A673 (cell line): ENCODE measurements around the gene ZNRD2. TPM values are rescaled to one million over a fixed set of nuclear protein-coding genes. Genes with fewer than 3 reads are reported as not detected.

ENCODE experiments used
- BruUV-seq: library from RNA; stranded (reverse); fragments of 400-500 nt; replicated peaks from 2 replicates; lab custom pipeline; 2021; lab: Mats Ljungman, UMichigan
- CTCF ChIA-PET: fragments of 300-600 bp; sonication (Branson Sonifier 250); formaldehyde crosslinking; loops from one replicate; lab custom pipeline; 2022; ENCODE audit warnings: antibody characterized with exemption; lab: Charles Lee
- POLR2A ChIA-PET: fragments of 300-600 bp; sonication (Branson Sonifier 250); formaldehyde crosslinking; loops from one replicate; lab custom pipeline; 2022; ENCODE audit warnings: antibody characterized with exemption; ENCODE audit not compliant: low non-redundant PET; lab: Charles Lee
- DNase-seq: peaks from one replicate; pipeline ENCODE4 v3.0.0-alpha.2; 2015; ENCODE audit warnings: low spot score
- H3K27ac ChIP-seq: fragments of 200-600 bp; sonication (generic); 2 replicates; pipeline ENCODE4 v1.5.1; 2016; ENCODE audit warnings: mixed run types, low read depth, mild to moderate bottlenecking, mixed read lengths, antibody characterized with exemption, low read length; ENCODE audit not compliant: poor library complexity, severe bottlenecking
- H3K27me3 ChIP-seq: fragments of 200-600 bp; sonication (generic); replicated peaks from 2 replicates; pipeline ENCODE4 v1.6.1; 2017; ENCODE audit warnings: mixed run types, low read depth, mild to moderate bottlenecking, mixed read lengths, antibody characterized with exemption, low read length; ENCODE audit not compliant: insufficient read depth, poor library complexity
- H3K36me3 ChIP-seq: fragments of 200-600 bp; sonication (generic); 2 replicates; pipeline ENCODE4 v1.6.1; 2016; ENCODE audit warnings: mixed run types, mild to moderate bottlenecking, mixed read lengths, antibody characterized with exemption, low read length; ENCODE audit not compliant: insufficient read depth, poor library complexity, severe bottlenecking
- H3K4me1 ChIP-seq: fragments of 200-600 bp; sonication (generic); 2 replicates; pipeline ENCODE4 v1.6.1; 2017; ENCODE audit warnings: mixed run types, mild to moderate bottlenecking, mixed read lengths, antibody characterized with exemption, low read length; ENCODE audit not compliant: insufficient read depth, poor library complexity, severe bottlenecking
- H3K4me3 ChIP-seq: fragments of 200-600 bp; sonication (generic); 2 replicates; pipeline ENCODE4 v1.5.1; 2016; ENCODE audit warnings: low read depth, mixed run types, mild to moderate bottlenecking, mixed read lengths, low read length; ENCODE audit not compliant: poor library complexity, severe bottlenecking
- H3K9me3 ChIP-seq: fragments of 200-600 bp; sonication (generic); 2 replicates; pipeline ENCODE4 v1.6.1; 2016; ENCODE audit warnings: mixed run types, low read depth, mild to moderate bottlenecking, mixed read lengths, antibody characterized with exemption, low read length; ENCODE audit not compliant: poor library complexity, severe bottlenecking
- CTCF ChIP-seq: fragments of 300-800, 200-600 bp; sonication (generic); conservative IDR thresholded peaks from 2 replicates; pipeline ENCODE4 v1.5.1; 2017; ENCODE audit warnings: low read depth, mild to moderate bottlenecking, antibody characterized with exemption, low read length, moderate library complexity, mixed read lengths
- EZH2 ChIP-seq: fragments of 200-600 bp; sonication (generic); IDR thresholded peaks from 2 replicates; pipeline ENCODE4 v1.6.1; 2017; ENCODE audit warnings: borderline replicate concordance, low read depth, mild to moderate bottlenecking, mixed read lengths, antibody characterized with exemption, low read length; ENCODE audit not compliant: poor library complexity, severe bottlenecking
- intact Hi-C: fragments of 100-400 bp; cut with micrococcal nuclease; formaldehyde crosslinking; loops from one replicate; pipeline ENCODE4 v1.10.0; 2022; ENCODE audit not compliant: unreplicated experiment
- total RNA-seq: library from RNA; stranded (reverse); gene quantifications from 2 replicates; pipeline ENCODE4 v1.2.3, GENCODE V29; 2021

The ZNRD2 gene
- total RNA-seq, 1 experiment from 2014 or later, result 98.9 TPM

DNA sequence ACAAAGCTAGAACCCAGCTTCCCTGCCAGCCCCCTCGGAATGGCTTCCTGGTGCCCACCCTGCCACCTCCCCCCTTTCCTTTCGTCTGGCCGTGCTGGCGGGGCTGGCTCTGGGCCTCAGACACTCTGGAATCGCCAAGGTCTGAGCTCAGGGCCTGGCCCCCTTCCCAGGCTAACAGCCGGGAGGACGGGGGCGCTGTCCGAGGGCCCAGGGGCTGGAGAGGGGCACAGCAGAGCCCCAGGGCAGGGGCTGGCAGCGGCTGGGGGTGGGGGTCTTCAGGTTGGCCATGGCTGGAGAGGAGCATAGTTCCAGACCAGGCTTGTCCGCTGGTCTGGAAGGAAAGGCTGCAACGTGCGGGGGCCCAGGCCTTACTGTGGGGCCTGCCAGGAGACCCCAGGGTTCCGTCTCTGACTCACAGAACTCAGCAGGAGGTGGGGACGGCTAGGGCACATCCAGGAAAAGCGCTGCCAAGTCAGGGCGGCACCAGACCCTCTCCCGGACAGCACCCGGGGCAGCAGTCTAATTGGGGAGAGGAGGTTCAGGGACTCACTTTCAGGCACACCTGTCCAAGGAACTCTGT lies 11.3 kb upstream of the ZNRD2 start:
- Histone ChIP-seq H3K4me3 (peak overlapping the region; percentile 59), H3K27me3 (no peaks in the 10 kb centered on the region), H3K9me3 (no peaks in the 10 kb centered on the region), H3K36me3 (no peaks in the 10 kb centered on the region), H3K4me1 (peaks cover 41% of the 10 kb centered on the region), H3K27ac (peak overlapping the region; percentile 87)
- TF ChIP-seq CTCF, result no peak
- intact Hi-C loops, result no loop called here
- peak; percentile 88 for DNase-seq
- ChIA-PET POLR2A (interaction anchor here (0.9 kb wide), 1 partner anchor 55 kb away, joined by 3 read pairs; no protein-coding TSS in a partner anchor), CTCF (interaction anchor here (1.2 kb wide), 1 partner anchor 18 kb away, joined by 5 read pairs; no protein-coding TSS in a partner anchor)
- BruUV-seq, result no TSS peak

GRCh38 chr11:65559535-65559934 lies 10.7 kb upstream of the ZNRD2 start:
- POLR2A ChIA-PET, result interaction anchor here (0.7 to 0.9 kb wide), 2 partner anchors 32 to 55 kb away, joined by 3 to 4 read pairs; no protein-coding TSS in a partner anchor
- no TSS peak for BruUV-seq
- no peaks in the 10 kb centered on the region for H3K27me3 ChIP-seq
- peak overlapping the region; percentile 59 for H3K4me3 ChIP-seq
- TF ChIP-seq EZH2 (no peak), CTCF (no peak)
- H3K4me1 ChIP-seq, result peaks cover 41% of the 10 kb centered on the region
- H3K36me3 ChIP-seq, result no peaks in the 10 kb centered on the region
- no peak for DNase-seq
- intact Hi-C loops, result no loop called here
- no peaks in the 10 kb centered on the region for H3K9me3 ChIP-seq
- peak overlapping the region; percentile 87 for H3K27ac ChIP-seq
- CTCF ChIA-PET, result interaction anchor here (0.8 kb wide), 1 partner anchor 11 kb away, joined by 3 read pairs; the partner anchor contains the start of gene ZNRD2

GRCh38 chr11:65559951-65560537 lies 10.2 kb upstream of the ZNRD2 start:
- TF ChIP-seq CTCF (no peak), EZH2 (no peak)
- no peaks in the 10 kb centered on the region for H3K36me3 ChIP-seq
- H3K4me1 ChIP-seq, result peaks cover 41% of the 10 kb centered on the region
- DNase-seq, result peak; percentile 73
- H3K9me3 ChIP-seq, result no peaks in the 10 kb centered on the region
- H3K27ac ChIP-seq, result peak overlapping the region; percentile 87
- no peaks in the 10 kb centered on the region for H3K27me3 ChIP-seq
- no peak overlapping the region for H3K4me3 ChIP-seq
- intact Hi-C loops, result no loop called here
- ChIA-PET CTCF (interaction anchor here (0.8 kb wide), 1 partner anchor 10 kb away, joined by 3 read pairs; the partner anchor contains the start of gene ZNRD2), POLR2A (interaction anchor here (0.7 to 0.9 kb wide), 2 partner anchors 31 to 56 kb away, joined by 3 to 4 read pairs; no protein-coding TSS in a partner anchor)
- BruUV-seq, result no TSS peak
